Astrocyte (in vitro differentiated cells and primary cell): ENCODE data around the gene GALNT8.

Source experiments
- EZH2 ChIP-seq: IDR thresholded peaks from 2 replicates; pipeline ENCODE4 v1.6.1; 2012; ENCODE audit warnings: mild to moderate bottlenecking, low read length, inconsistent platforms; ENCODE audit not compliant: insufficient read depth
- TF ChIP-seq, protein P1 (sequence below): IDR thresholded peaks from 2 replicates; pipeline ENCODE4 v1.5.1; 2011; ENCODE audit warnings: low read depth, mild to moderate bottlenecking, inconsistent platforms, low read length, moderate library complexity; ENCODE audit not compliant: insufficient read depth

DNA sequence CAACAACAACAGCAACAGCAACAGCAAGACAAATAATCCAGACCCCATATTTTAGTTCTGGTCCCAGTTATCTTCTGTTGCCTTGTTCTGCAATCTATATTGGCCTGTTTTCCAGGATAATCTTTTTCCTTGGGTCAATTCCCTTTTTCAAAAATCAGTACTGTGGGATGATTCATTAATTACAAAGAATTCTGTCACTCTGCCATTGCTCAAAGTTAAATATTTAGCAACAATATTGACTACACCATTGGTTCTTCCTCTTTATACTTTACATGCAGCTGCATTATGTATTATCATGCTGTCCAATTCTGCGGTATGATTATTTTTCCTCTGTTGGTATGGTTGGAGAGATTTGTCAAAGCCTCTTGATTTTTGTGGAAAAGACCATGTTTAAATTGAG lies 10.1 kb upstream of the GALNT8 start:
- TF ChIP-seq, protein P1, sequence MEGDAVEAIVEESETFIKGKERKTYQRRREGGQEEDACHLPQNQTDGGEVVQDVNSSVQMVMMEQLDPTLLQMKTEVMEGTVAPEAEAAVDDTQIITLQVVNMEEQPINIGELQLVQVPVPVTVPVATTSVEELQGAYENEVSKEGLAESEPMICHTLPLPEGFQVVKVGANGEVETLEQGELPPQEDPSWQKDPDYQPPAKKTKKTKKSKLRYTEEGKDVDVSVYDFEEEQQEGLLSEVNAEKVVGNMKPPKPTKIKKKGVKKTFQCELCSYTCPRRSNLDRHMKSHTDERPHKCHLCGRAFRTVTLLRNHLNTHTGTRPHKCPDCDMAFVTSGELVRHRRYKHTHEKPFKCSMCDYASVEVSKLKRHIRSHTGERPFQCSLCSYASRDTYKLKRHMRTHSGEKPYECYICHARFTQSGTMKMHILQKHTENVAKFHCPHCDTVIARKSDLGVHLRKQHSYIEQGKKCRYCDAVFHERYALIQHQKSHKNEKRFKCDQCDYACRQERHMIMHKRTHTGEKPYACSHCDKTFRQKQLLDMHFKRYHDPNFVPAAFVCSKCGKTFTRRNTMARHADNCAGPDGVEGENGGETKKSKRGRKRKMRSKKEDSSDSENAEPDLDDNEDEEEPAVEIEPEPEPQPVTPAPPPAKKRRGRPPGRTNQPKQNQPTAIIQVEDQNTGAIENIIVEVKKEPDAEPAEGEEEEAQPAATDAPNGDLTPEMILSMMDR: no peak
- no peak for TF ChIP-seq EZH2
